CD14-positive monocyte (primary cell): ENCODE data around the gene TREX2. TPM values are rescaled to one million over a fixed set of nuclear protein-coding genes. Genes with fewer than 3 reads are reported as not detected.

Experiments used
- DNase-seq, 3 donors: peaks; one replicate each; pipeline ENCODE4 v3.0.0-alpha.2; 2011 to 2022
- H2AFZ ChIP-seq: 2 replicates; pipeline ENCODE4 v1.6.0; 2012; ENCODE audit warnings: mild to moderate bottlenecking, low read depth, low read length, inconsistent platforms; ENCODE audit not compliant: insufficient read depth, poor library complexity, severe bottlenecking
- H3K27ac ChIP-seq, 2 donors: 1 replicate in 1 of 2; 2 replicates in 1 of 2; pipeline ENCODE4 v1.5.1; 2012 to 2013; ENCODE audit warnings: low read length in 2 of 2, control low read depth in 1 of 2, inconsistent platforms in 1 of 2, low read depth in 1 of 2, mild to moderate bottlenecking in 1 of 2
- H3K27me3 ChIP-seq, 2 donors: one replicate each; pipeline versions ENCODE4 v1.6.0 to v1.6.1; 2011 to 2013; ENCODE audit warnings: low read length in 2 of 2; ENCODE audit not compliant: control insufficient read depth in 2 of 2, insufficient read depth in 2 of 2
- H3K36me3 ChIP-seq, 2 donors: replicated peaks in 1 of 2; 1 replicate in 1 of 2; 2 replicates in 1 of 2; pipeline versions ENCODE4 v1.5.1 to v1.6.1; 2012 to 2013; ENCODE audit warnings: low read length in 2 of 2, control low read depth in 1 of 2, inconsistent platforms in 1 of 2, mild to moderate bottlenecking in 1 of 2; ENCODE audit not compliant: insufficient read depth in 2 of 2, control insufficient read depth in 1 of 2
- H3K4me1 ChIP-seq, 2 donors: 1 replicate in 1 of 2; 2 replicates in 1 of 2; pipeline versions ENCODE4 v1.5.1 to v1.6.1; 2012 to 2013; ENCODE audit warnings: low read length in 2 of 2, control low read depth in 1 of 2, inconsistent platforms in 1 of 2, mild to moderate bottlenecking in 1 of 2, moderate library complexity in 1 of 2; ENCODE audit not compliant: insufficient read depth in 2 of 2, control insufficient read depth in 1 of 2
- H3K4me2 ChIP-seq: replicated peaks from 2 replicates; pipeline ENCODE3; 2012; ENCODE audit warnings: low read length, moderate library complexity, mild to moderate bottlenecking; ENCODE audit not compliant: poor library complexity, severe bottlenecking; ENCODE audit errors: extremely low read depth
- H3K4me3 ChIP-seq, 3 experiments: fragments of 200-600 bp in 1 of 3; sonication (generic) in 1 of 3; replicated peaks in 1 of 3; 1 replicate in 2 of 3; 2 replicates in 1 of 3; pipeline ENCODE4 v1.5.1; 2011 to 2013; ENCODE audit warnings: low read length in 3 of 3, mild to moderate bottlenecking in 3 of 3, control low read depth in 2 of 3, low read depth in 2 of 3, inconsistent platforms in 1 of 3, moderate library complexity in 1 of 3
- H3K79me2 ChIP-seq: 2 replicates; pipeline ENCODE4 v1.6.0; 2012; ENCODE audit warnings: mild to moderate bottlenecking, control low read depth, inconsistent platforms, low read length, moderate library complexity; ENCODE audit not compliant: insufficient read depth
- H3K9ac ChIP-seq: 2 replicates; pipeline ENCODE4 v1.6.0; 2017; ENCODE audit warnings: low read length, mild to moderate bottlenecking; ENCODE audit not compliant: insufficient read depth, poor library complexity, severe bottlenecking
- H3K9me3 ChIP-seq, 2 donors: replicated peaks in 1 of 2; 1 replicate in 1 of 2; 2 replicates in 1 of 2; pipeline versions ENCODE4 v1.5.1 to v1.6.1; 2012 to 2013; ENCODE audit warnings: low read length in 2 of 2, control low read depth in 1 of 2; ENCODE audit not compliant: control insufficient read depth in 1 of 2, insufficient read depth in 1 of 2
- H4K20me1 ChIP-seq: 2 replicates; pipeline ENCODE4 v1.6.0; 2012; ENCODE audit warnings: mild to moderate bottlenecking, low read length, control low read depth, moderate library complexity; ENCODE audit not compliant: insufficient read depth
- H3K27ac Mint-ChIP-seq, 7 donors: one replicate each; pipeline ENCODE4 v1.8.0; 2020; ENCODE audit warnings: mild to moderate bottlenecking in 7 of 7, mixed read lengths in 7 of 7, moderate library complexity in 6 of 7, inconsistent platforms in 2 of 7
- H3K27me3 Mint-ChIP-seq, 3 donors: one replicate each; pipeline ENCODE4 v1.8.0; 2021 to 2022; ENCODE audit warnings: low read depth in 3 of 3, mild to moderate bottlenecking in 3 of 3, mixed read lengths in 3 of 3, moderate library complexity in 3 of 3, inconsistent platforms in 1 of 3
- H3K36me3 Mint-ChIP-seq, 2 donors: one replicate each; pipeline ENCODE4 v1.8.0; 2020; ENCODE audit warnings: mixed read lengths in 2 of 2, inconsistent platforms in 1 of 2, mild to moderate bottlenecking in 1 of 2
- H3K4me1 Mint-ChIP-seq: one replicate; pipeline ENCODE4 v1.8.0; 2020; ENCODE audit warnings: mild to moderate bottlenecking, mixed read lengths
- H3K4me3 Mint-ChIP-seq, 2 donors: one replicate each; pipeline ENCODE4 v1.8.0; 2020; ENCODE audit warnings: mild to moderate bottlenecking in 2 of 2, mixed read lengths in 2 of 2, moderate library complexity in 1 of 2
- H3K9me3 Mint-ChIP-seq, 7 donors: one replicate each; pipeline ENCODE4 v1.8.0; 2020 to 2022; ENCODE audit warnings: mixed read lengths in 7 of 7, mild to moderate bottlenecking in 6 of 7, moderate library complexity in 6 of 7, inconsistent platforms in 2 of 7
- CTCF ChIP-seq: fragments of 200-600 bp; IDR thresholded peaks from one replicate; pipeline ENCODE4 v1.8.0; 2022; ENCODE audit warnings: antibody characterized with exemption, mild to moderate bottlenecking
- WGBS: methylation state at CpG from one replicate; pipeline ENCODE4 v1.1.5; 2013; ENCODE audit warnings: missing lambda C conversion rate; ENCODE audit not compliant: insufficient coverage; 5-methylcytosine and 5-hydroxymethylcytosine counted together
- intact Hi-C, 2 donors: fragments of 100-400 bp; cut with micrococcal nuclease; formaldehyde crosslinking; loops; one replicate each; pipeline versions ENCODE4 v1.15.0 to v1.15.1; 2023
- polyA plus RNA-seq, 3 donors: library from polyadenylated mRNA; depleted of rRNA in 1 of 3; unstranded in 2 of 3; stranded (reverse) in 1 of 3; fragments of 300-500 nt in 2 of 3; fragments of >200 nt in 1 of 3; fragmentation: Illumina TruSeq in 2 of 3; gene quantifications; 1 replicate in 2 of 3; 2 replicates in 1 of 3; pipeline ENCODE4 v1.2.3, GENCODE V29; 2012 to 2021

The TREX2 gene
- polyA plus RNA-seq, 3 donors = 1.5 TPM; not detected in 2

- H3K27ac Mint-ChIP-seq = no peak overlapping the region
- peaks cover 0 to 7% (median 5%) of the 10 kb centered on the region in 3 donors for H3K27me3 Mint-ChIP-seq
- Histone ChIP-seq H3K4me2 (no peak overlapping the region), H3K4me3 (no peak overlapping the region), H3K4me1 (no peaks in the 10 kb centered on the region), H2AFZ (no peak overlapping the region), H3K27ac (no peak overlapping the region), H3K79me2 (no peaks in the 10 kb centered on the region), H3K27me3 (no peaks in the 10 kb centered on the region), H4K20me1 (no peaks in the 10 kb centered on the region), H3K36me3 (no peaks in the 10 kb centered on the region), H3K9ac (no peak overlapping the region), H3K9me3 (no peaks in the 10 kb centered on the region)
- no peak for DNase-seq
- H3K36me3 Mint-ChIP-seq = no peaks in the 10 kb centered on the region
- intact Hi-C loops = no loop called here
- TF ChIP-seq CTCF = no peak
- no peak overlapping the region for H3K4me3 Mint-ChIP-seq
- no peaks in the 10 kb centered on the region for H3K4me1 Mint-ChIP-seq
- no CpG with 5 or more reads among the region's 7 CpGs for WGBS
- H3K9me3 Mint-ChIP-seq = peaks cover 0 to 2% (median 0%) of the 10 kb centered on the region in 7 donors
These were observed 4.6 kb downstream of the TREX2 start for GRCh38 chrX:153441296-153441695.

- H3K27me3 ChIP-seq = no peaks in the 10 kb centered on the region
- H3K79me2 ChIP-seq = no peaks in the 10 kb centered on the region
- no peak overlapping the region for H2AFZ ChIP-seq
- 85% methylated on average over 6 of the region's 13 CpGs for WGBS
- DNase-seq = no peak
- H3K27me3 Mint-ChIP-seq = peaks cover 0 to 7% (median 5%) of the 10 kb centered on the region in 3 donors
- intact Hi-C loops = no loop called here
- no peaks in the 10 kb centered on the region for H3K4me1 ChIP-seq
- H3K9me3 Mint-ChIP-seq = peaks cover 0 to 2% (median 0%) of the 10 kb centered on the region in 7 donors
- H3K36me3 Mint-ChIP-seq = no peaks in the 10 kb centered on the region
- H3K27ac Mint-ChIP-seq = peak overlapping the region in 1 of 7 donors; percentile 37
- no peak overlapping the region for H3K4me2 ChIP-seq
- no peaks in the 10 kb centered on the region for H3K9me3 ChIP-seq
- no peaks in the 10 kb centered on the region for H4K20me1 ChIP-seq
- H3K36me3 ChIP-seq = no peaks in the 10 kb centered on the region
- no peak for TF ChIP-seq CTCF
- no peak overlapping the region for H3K27ac ChIP-seq
- H3K4me3 Mint-ChIP-seq = no peak overlapping the region
- no peak overlapping the region for H3K9ac ChIP-seq
- no peak overlapping the region for H3K4me3 ChIP-seq
- no peaks in the 10 kb centered on the region for H3K4me1 Mint-ChIP-seq
These were observed 5.2 kb downstream of the TREX2 start for GRCh38 chrX:153440556-153441135.
